Transverse colon (tissue), 4 donors: ENCODE measurements around the gene ZNF594. TPM values are rescaled to one million over a fixed set of nuclear protein-coding genes. Genes with fewer than 3 reads are reported as not detected.
A peak's percentile ranks its signal among the peaks of the same experiment; 100 is the strongest.
"Not testable (repeated sequence)": the region's sequence is repeated elsewhere in the genome, so short reads cannot be mapped to it uniquely, and the experiment has no call there.

Experiments
- DNase-seq: peaks from one replicate; pipeline ENCODE4 v3.0.0-alpha.2; 2019
- H3K27ac ChIP-seq, 4 donors: fragments of 200-600 bp; sonication (generic); 2 replicates each; pipeline ENCODE4 v1.5.1; 2016 to 2018; ENCODE audit warnings: inconsistent platforms in 4 of 4
- H3K27me3 ChIP-seq: fragments of 200-600 bp; sonication (generic); 2 replicates; pipeline ENCODE4 v1.5.1; 2017; ENCODE audit warnings: inconsistent platforms
- H3K36me3 ChIP-seq, 4 donors: fragments of 200-600 bp; sonication (generic); 2 replicates each; pipeline ENCODE4 v1.5.1; 2017 to 2019; ENCODE audit warnings: inconsistent platforms in 4 of 4
- H3K4me1 ChIP-seq, 4 donors: fragments of 200-600 bp; sonication (generic); 2 replicates each; pipeline ENCODE4 v1.5.1; 2017 to 2020; ENCODE audit warnings: inconsistent platforms in 4 of 4
- H3K4me3 ChIP-seq, 4 donors: fragments of 200-600 bp; sonication (generic); 1 replicate in 1 of 4; 2 replicates in 3 of 4; pipeline versions ENCODE4 v1.5.1 to v1.6.1; 2017 to 2019; ENCODE audit warnings: inconsistent platforms in 4 of 4
- H3K9me3 ChIP-seq, 2 donors: fragments of 200-600 bp; sonication (generic); 2 replicates each; pipeline ENCODE4 v1.5.1; 2017 to 2019; ENCODE audit warnings: inconsistent platforms in 2 of 2
- EP300 ChIP-seq: sonication (generic); formaldehyde crosslinking; IDR thresholded peaks from one replicate; pipeline ENCODE4 v1.6.1; 2017; ENCODE audit warnings: antibody characterized with exemption, low read depth
- POLR2A ChIP-seq: fragments of 450-650 bp; IDR thresholded peaks from one replicate; pipeline ENCODE4 v1.6.1; 2016; ENCODE audit warnings: antibody characterized with exemption, mild to moderate bottlenecking, moderate library complexity
- POLR2AphosphoS5 ChIP-seq, 3 donors: sonication (generic); formaldehyde crosslinking; IDR thresholded peaks; one replicate each; pipeline ENCODE4 v1.6.1; 2016; ENCODE audit warnings: antibody characterized with exemption in 3 of 3
- WGBS, 2 donors: methylation state at CpG; one replicate each; pipeline ENCODE4 v1.1.5; 2018; ENCODE audit warnings: low coverage in 1 of 2; 5-methylcytosine and 5-hydroxymethylcytosine counted together
- in situ Hi-C, 4 donors: fragments of 200-750 bp; cut with MboI; loops; one replicate each; pipeline versions ENCODE4 v1.15.0 to v1.15.1; 2017; ENCODE audit warnings: low sequenced_read_pairs in 3 of 4, low pct_ligation_motif_present in 1 of 4, low pct_unique_long_range_greater_than_20kb in 1 of 4
- intact Hi-C: fragments of 100-400 bp; cut with DNase I; formaldehyde crosslinking; loops from one replicate; pipeline ENCODE4 v1.15.1; 2023; ENCODE audit warnings: low total_unique reads
- total RNA-seq, 4 donors: library from RNA; depleted of rRNA; stranded (reverse); fragments of >200 nt; gene quantifications; one replicate each; pipeline ENCODE4 v1.1.0, GENCODE V29; 2016
- TF ChIP-seq, protein P1 (sequence below), 5 experiments: fragments of 200-600 bp in 3 of 5; fragments of 450-650 bp in 2 of 5; sonication (generic) in 3 of 5; IDR thresholded peaks; 1 replicate in 2 of 5; 2 replicates in 3 of 5; pipeline ENCODE4 v1.5.1; 2016 to 2017; ENCODE audit warnings: antibody characterized with exemption in 5 of 5, inconsistent platforms in 3 of 5, mild to moderate bottlenecking in 2 of 5, moderate library complexity in 1 of 5

ZNF594 gene
- total RNA-seq: 10 to 100 TPM in 1 of 4 donors, 1 to 10 TPM in 3; 1.5 to 17.0 (median 4.5) TPM

DNA sequence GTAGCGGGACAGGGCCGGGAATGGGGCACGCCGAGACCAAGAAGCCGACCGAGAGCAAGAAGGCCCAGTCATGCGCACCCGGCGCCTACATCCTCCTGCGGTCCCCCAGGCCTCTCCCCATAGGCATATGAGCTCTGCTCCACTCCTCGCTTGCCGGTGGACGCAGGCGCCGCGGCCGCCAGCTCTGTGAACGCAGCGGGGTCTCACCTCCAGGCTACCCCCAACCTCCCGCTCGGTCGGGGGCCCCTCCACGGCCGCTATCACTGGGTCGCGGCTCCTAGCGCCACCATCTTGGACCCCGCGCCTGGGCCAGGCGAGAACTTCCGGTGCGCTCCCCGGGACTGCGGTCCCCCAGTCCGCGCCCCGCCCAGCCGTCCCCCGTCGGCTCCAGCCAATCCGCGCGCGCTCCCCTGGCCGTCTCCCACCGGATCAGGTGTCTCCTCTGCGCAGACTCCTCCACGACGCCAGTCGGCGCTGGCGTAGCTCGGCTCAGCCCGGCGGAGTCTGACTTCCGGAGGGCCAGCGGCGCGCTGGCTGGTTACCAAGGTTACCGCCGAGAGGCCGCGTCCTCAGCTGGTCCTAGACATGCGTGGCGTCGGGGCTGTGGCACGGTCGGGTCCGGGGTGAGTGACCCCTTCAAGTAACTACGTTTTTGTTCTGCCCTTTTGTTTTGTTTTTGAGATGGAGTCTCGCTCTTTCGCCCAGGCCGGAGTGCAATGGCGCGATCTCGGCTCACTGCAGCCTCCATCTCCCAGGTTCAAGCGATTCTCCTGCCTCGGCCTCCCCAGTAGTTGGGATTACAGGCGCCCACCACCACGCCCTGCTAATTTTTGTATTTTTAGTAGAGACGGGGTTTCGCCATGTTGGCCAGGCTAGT is at the start of gene ZNF594:
Gene ZNF594 (minus strand): TSS at position 328 of the 877 bp plus-strand sequence. CDS start 7,612 bp downstream, outside the sequence.
- 5 to 6% methylated on average over 3 to 62 of the region's 82 CpGs for WGBS, 2 donors
- intact Hi-C loops: no loop called here

DNA sequence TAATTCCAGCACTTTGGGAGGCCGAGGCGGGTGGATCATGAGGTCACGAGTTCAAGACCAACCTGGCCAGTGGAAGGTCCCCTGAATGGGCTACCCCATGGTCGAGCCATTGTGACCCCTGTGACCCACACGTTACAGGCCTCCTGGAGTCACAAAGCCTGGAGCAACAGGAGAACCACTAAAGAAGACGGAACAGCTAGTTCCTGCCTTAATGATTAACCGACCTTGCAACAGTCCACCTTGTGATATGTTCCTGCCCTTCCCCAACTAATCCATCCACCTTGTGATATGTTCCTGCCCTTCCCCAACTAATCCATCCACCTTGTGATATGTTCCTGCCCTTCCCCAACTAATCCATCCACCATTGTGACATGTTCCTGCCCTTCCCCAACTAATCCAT is 48.1 kb upstream of the ZNF594 start:
- H3K27ac ChIP-seq, H3K36me3 ChIP-seq, DNase-seq, H3K9me3 ChIP-seq, H3K27me3 ChIP-seq, intact Hi-C loops, in situ Hi-C loops, H3K4me3 ChIP-seq: not testable (repeated sequence)
- peaks cover 0 to 16% (median 11%) of the 10 kb centered on the region in 4 donors for H3K4me1 ChIP-seq
- WGBS, 2 donors: 92% methylated on average over 7 of the region's 7 CpGs; no CpG with 5 or more reads in 1 of the 2 donors

More for the DNA sequence above, at the start of gene ZNF594:
- Histone ChIP-seq H3K27me3 (no peaks in the 10 kb centered on the region), H3K9me3 (peaks cover 9 to 21% of the 10 kb centered on the region in 2 donors), H3K27ac (peak within 1 kb of the TSS; percentile 77 to 83 (median 80)), H3K4me3 (peak within 1 kb of the TSS; percentile 66 to 86 (median 74)), H3K4me1 (peaks cover 0 to 20% (median 7%) of the 10 kb centered on the region in 4 donors), H3K36me3 (peaks cover 0 to 6% (median 3%) of the 10 kb centered on the region in 4 donors)
- TF ChIP-seq POLR2AphosphoS5 (IDR thresholded peaks at IDR 0.05): peak; percentile 58 to 77 (median 73)
- no peak for TF ChIP-seq EP300
- TF ChIP-seq, protein P1, sequence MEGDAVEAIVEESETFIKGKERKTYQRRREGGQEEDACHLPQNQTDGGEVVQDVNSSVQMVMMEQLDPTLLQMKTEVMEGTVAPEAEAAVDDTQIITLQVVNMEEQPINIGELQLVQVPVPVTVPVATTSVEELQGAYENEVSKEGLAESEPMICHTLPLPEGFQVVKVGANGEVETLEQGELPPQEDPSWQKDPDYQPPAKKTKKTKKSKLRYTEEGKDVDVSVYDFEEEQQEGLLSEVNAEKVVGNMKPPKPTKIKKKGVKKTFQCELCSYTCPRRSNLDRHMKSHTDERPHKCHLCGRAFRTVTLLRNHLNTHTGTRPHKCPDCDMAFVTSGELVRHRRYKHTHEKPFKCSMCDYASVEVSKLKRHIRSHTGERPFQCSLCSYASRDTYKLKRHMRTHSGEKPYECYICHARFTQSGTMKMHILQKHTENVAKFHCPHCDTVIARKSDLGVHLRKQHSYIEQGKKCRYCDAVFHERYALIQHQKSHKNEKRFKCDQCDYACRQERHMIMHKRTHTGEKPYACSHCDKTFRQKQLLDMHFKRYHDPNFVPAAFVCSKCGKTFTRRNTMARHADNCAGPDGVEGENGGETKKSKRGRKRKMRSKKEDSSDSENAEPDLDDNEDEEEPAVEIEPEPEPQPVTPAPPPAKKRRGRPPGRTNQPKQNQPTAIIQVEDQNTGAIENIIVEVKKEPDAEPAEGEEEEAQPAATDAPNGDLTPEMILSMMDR (IDR thresholded peaks at IDR 0.05): peak; percentile 64 to 86 (median 74)
- peak; percentile 69 for TF ChIP-seq POLR2A
- in situ Hi-C loops: no loop called here
- DNase-seq: peak; percentile 96

DNA sequence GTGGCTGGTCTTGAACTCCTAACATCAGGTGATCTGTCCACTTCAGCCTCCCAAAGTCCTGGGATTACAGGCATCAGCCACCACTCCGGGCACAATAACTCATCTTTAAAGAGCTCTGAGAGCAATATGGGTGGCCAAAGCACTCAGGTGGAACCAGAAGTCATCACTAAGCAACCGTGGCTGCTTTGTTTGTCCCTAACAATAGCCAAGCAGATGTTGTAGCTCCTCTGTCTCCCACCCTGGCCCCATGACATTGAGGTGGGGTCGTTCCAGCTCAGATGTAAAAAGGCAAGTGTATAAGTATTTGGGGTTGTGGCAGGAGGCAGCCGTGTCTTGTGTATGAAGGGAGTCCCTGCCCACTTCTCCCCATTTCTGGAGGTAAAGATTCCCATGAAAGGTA is 46.7 kb upstream of the ZNF594 start:
- Histone ChIP-seq H3K36me3 (no peaks in the 10 kb centered on the region), H3K27ac (no peak overlapping the region), H3K9me3 (no peaks in the 10 kb centered on the region), H3K4me3 (no peak overlapping the region), H3K4me1 (peaks cover 0 to 16% (median 11%) of the 10 kb centered on the region in 4 donors), H3K27me3 (no peaks in the 10 kb centered on the region)
- intact Hi-C loops (no loop called here), in situ Hi-C loops (no loop called here)
- DNase-seq: no peak
- 69% methylated on average over 4 of the region's 4 CpGs; no CpG with 5 or more reads in 1 of the 2 donors for WGBS, 2 donors
- TF ChIP-seq, protein P1 (IDR thresholded peaks at IDR 0.05): no peak
- TF ChIP-seq EP300 (no peak), POLR2AphosphoS5 (IDR thresholded peaks at IDR 0.05) (no peak), POLR2A (no peak)

DNA sequence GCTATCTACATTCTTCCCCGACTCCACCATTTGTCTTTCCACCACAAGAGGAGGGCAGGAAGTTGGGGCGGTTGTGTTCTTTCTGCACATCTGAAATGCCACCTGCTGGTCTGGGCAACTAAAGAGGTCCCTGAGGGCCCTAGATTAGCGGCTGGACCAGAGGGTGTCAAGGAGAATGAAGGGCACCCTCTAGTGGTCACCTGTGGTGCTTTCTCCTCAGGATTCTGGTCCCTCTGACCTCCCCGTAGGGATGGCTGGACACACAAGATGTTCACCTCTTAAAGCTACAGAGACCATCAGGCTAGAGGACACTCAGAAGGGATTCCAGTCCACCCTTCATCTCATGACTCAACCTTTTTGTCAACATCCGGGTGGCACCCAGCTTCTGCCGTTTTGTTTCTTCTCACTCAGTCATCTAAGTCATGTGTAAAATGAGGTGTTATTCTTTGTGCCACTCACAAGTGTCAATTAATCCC is 45.9 kb upstream of the ZNF594 start:
- H3K27ac ChIP-seq: no peak overlapping the region

More for the DNA sequence above, 45.9 kb upstream of the ZNF594 start:
- WGBS, 2 donors: 44 to 45% methylated on average over 2 to 6 of the region's 6 CpGs
- H3K4me1 ChIP-seq: peaks cover 0 to 12% (median 10%) of the 10 kb centered on the region in 4 donors
- H3K9me3 ChIP-seq: no peaks in the 10 kb centered on the region
- H3K27me3 ChIP-seq: no peaks in the 10 kb centered on the region
- in situ Hi-C loops (no loop called here), intact Hi-C loops (no loop called here)
- TF ChIP-seq, protein P1 (IDR thresholded peaks at IDR 0.05): peak; percentile 52 to 73 (median 60)
- no peak for TF ChIP-seq POLR2A
- DNase-seq: peak; percentile 72
- H3K4me3 ChIP-seq: no peak overlapping the region
- H3K36me3 ChIP-seq: no peaks in the 10 kb centered on the region
